Mammary epithelial cell (primary cell): Measurements from ENCODE around the gene RBM18.

Experiments
- EZH2 ChIP-seq: IDR thresholded peaks from 2 replicates; pipeline ENCODE4 v1.6.1; 2012; ENCODE audit warnings: low read length, inconsistent platforms, borderline replicate concordance
- TF ChIP-seq, protein P1 (sequence below), 2 donors: IDR thresholded peaks in 1 of 2; conservative IDR thresholded peaks in 1 of 2; 2 replicates each; pipeline ENCODE4 v1.5.1; 2011 to 2012; ENCODE audit warnings: inconsistent platforms in 2 of 2, low read length in 2 of 2, mild to moderate bottlenecking in 2 of 2, control low read depth in 1 of 2, low read depth in 1 of 2; ENCODE audit not compliant: insufficient read depth in 1 of 2; ENCODE audit errors: extremely low read depth in 1 of 2

DNA sequence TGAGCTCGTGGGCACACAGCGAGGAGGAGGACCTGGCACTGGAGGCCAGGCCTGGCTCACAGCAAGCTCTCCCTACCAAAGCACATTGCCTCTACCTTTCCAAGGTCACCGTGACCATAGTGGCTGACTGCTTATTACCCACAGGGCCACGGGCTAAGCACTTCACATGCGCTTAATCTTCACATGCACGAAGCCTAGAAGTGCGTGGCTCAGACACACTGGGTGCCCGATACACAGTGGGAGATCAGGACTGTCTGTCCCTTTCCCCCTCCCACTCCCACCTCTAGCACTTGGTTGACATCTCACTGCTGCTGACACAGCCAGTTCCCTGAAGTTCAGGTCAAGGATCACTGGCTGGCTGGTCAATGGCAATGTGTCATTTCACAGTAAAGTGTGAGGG, 59.5 kb downstream of the RBM18 start:
- TF ChIP-seq, protein P1, sequence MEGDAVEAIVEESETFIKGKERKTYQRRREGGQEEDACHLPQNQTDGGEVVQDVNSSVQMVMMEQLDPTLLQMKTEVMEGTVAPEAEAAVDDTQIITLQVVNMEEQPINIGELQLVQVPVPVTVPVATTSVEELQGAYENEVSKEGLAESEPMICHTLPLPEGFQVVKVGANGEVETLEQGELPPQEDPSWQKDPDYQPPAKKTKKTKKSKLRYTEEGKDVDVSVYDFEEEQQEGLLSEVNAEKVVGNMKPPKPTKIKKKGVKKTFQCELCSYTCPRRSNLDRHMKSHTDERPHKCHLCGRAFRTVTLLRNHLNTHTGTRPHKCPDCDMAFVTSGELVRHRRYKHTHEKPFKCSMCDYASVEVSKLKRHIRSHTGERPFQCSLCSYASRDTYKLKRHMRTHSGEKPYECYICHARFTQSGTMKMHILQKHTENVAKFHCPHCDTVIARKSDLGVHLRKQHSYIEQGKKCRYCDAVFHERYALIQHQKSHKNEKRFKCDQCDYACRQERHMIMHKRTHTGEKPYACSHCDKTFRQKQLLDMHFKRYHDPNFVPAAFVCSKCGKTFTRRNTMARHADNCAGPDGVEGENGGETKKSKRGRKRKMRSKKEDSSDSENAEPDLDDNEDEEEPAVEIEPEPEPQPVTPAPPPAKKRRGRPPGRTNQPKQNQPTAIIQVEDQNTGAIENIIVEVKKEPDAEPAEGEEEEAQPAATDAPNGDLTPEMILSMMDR (conservative IDR thresholded peaks at IDR 0.05 in 1 of 2, IDR thresholded peaks at IDR 0.05 in 1 of 2; ENCODE audit: extremely low read depth in 1 of 2, insufficient read depth in 1 of 2, low read depth in 1 of 2, low read length in 2 of 2) = no peak
- TF ChIP-seq EZH2 = no peak
